Measurements from ENCODE around the gene PAX9.

Gene PAX9

DNA sequence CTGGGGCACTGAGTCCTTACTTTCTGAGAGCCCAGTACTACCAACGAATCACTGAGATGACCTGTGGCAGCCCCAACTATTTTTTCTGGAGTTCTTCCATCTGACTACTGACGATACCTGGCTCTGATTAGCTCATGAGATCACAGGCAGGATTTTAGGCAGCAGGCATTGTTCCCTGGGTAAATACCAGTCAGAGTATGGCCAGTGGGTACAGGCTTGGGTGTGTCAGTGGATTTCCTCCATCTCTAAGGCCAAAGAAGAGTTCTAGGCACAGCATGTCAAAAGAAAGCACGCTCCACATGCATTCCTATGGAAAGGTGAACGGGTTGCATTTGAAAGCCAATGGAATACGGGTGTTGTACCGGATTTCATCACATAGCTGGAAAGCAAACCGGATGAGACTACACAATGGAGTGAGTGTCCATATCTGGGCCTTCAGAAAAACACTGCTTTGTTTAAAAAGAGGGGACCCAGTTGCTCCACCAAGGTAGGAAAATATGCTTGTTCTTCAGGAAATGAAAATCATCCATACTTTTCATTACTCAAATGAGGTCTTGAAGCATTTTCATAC is 55.0 kb downstream of the PAX9 start:
- peak; percentile 69 for DNase-seq (ENCODE audit: low read depth)
- no peak overlapping the region for H3K4me3 ChIP-seq (ENCODE audit: low read length)
- TF ChIP-seq, protein P1, sequence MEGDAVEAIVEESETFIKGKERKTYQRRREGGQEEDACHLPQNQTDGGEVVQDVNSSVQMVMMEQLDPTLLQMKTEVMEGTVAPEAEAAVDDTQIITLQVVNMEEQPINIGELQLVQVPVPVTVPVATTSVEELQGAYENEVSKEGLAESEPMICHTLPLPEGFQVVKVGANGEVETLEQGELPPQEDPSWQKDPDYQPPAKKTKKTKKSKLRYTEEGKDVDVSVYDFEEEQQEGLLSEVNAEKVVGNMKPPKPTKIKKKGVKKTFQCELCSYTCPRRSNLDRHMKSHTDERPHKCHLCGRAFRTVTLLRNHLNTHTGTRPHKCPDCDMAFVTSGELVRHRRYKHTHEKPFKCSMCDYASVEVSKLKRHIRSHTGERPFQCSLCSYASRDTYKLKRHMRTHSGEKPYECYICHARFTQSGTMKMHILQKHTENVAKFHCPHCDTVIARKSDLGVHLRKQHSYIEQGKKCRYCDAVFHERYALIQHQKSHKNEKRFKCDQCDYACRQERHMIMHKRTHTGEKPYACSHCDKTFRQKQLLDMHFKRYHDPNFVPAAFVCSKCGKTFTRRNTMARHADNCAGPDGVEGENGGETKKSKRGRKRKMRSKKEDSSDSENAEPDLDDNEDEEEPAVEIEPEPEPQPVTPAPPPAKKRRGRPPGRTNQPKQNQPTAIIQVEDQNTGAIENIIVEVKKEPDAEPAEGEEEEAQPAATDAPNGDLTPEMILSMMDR (IDR thresholded peaks at IDR 0.05; ENCODE audit: insufficient read depth, low read depth, low read length, missing control alignments) = no peak

DNA sequence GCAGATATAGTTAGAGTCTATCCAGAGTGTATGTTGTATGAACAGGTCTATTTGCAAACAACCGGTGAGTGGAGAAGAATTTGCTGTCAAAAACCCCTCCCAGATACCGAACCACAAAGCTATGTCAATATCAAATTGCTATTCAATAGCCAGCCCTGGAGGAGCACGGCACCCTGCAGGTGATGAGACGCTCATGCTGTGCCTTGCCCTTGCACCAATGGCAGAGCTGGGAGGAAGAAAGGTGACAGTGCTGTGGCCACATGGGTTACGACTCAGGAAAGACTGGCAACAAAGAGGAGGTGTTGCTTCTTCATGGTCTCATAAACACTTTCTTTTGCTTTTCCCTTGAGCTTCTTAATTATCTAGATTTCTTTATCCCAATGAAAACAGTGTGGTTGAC is 55.7 kb downstream of the PAX9 start:
- no peak overlapping the region for H3K4me3 ChIP-seq (ENCODE audit: low read length)
- no peak for DNase-seq (ENCODE audit: low read depth)
- TF ChIP-seq, protein P1 (IDR thresholded peaks at IDR 0.05; ENCODE audit: insufficient read depth, low read depth, low read length, missing control alignments) = no peak

DNA sequence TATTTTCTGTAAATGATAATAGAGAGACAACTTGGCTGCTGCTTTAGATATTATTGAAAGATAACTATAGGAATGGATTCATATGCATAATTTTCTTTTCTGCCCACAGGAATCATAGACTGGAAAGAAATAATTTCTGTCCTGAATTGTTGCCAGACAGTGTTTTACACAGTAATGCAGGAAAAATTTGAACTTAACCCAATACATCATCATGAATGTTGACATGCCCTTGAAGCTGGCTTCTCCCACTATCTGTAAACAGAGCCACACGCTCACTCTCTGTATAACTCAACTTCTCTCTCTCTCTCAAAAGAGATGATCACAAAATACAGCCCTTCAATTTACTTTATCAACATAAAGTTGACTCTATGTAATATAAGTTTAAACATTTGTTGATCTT is 56.6 kb downstream of the PAX9 start:
- peak; percentile 13 for DNase-seq (ENCODE audit: low read depth)
- H3K4me3 ChIP-seq (ENCODE audit: low read length) = no peak overlapping the region
- TF ChIP-seq, protein P1 (IDR thresholded peaks at IDR 0.05; ENCODE audit: insufficient read depth, low read depth, low read length, missing control alignments) = no peak

DNA sequence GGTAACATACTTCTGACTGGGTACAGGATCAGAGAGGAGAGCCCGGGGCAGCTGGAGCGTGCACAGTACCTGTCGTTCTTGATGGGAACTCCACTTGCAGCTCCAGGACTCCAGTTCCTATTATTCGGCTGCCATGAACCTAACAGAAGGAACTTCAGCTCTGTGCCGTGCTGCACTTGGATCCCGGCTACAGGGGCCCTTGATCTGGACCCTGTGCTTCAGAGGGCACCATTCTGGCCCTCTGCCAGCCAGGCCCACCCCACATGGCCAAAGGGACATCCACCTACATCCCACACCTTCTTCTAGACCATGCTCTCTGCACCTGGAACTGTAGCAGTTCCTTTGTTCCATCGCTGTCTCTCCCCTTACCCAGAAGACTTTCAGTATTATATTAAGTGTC is 58.2 kb downstream of the PAX9 start:
- no peak overlapping the region for H3K4me3 ChIP-seq (ENCODE audit: low read length)
- TF ChIP-seq, protein P1 (IDR thresholded peaks at IDR 0.05; ENCODE audit: insufficient read depth, low read depth, low read length, missing control alignments) = no peak

DNA sequence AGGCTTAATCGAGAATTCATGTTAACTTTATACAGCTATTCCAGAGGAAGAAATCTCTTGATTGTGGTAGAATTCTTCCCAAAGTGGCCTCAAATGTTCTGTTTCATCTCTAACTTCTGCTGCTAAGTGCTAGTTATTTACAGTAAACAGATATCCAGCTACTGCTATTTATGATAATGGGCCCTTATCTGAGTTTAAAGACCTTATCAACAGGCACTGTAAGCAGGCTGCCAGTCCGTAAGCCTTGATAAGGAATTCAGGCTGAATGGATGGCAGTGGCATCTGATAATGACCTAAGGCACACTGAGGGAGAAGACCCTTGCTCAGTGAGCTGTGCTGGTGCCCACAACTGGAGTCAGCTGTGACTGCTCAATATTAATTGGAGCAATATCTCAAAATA is 59.0 kb downstream of the PAX9 start:
- TF ChIP-seq, protein P1 (IDR thresholded peaks at IDR 0.05; ENCODE audit: insufficient read depth, low read depth, low read length, missing control alignments) = no peak
- DNase-seq (ENCODE audit: low read depth) = no peak
- no peak overlapping the region for H3K4me3 ChIP-seq (ENCODE audit: low read length)

More for the DNA sequence above, 58.2 kb downstream of the PAX9 start:
- DNase-seq (ENCODE audit: low read depth) = no peak

DNA sequence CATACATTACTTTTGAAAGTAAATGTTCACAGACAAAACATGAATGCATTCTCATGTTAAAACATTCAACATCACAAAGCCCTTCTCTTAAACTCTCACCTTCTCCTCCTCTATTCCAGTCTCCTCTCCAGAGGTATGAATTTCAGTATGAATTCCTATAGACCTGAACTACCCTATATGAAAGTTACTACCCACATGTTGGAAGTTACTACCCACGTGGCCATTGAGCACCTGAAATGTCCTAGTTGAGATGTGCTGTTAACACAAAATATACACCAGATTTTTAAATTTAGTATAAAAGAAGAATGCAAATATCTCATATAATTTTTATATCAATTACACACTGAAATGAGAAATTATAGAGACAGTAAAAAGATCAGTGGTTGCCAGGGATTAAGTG is 60.2 kb downstream of the PAX9 start:
- TF ChIP-seq, protein P1 (IDR thresholded peaks at IDR 0.05; ENCODE audit: insufficient read depth, low read depth, low read length, missing control alignments) = no peak
- no peak overlapping the region for H3K4me3 ChIP-seq (ENCODE audit: low read length)
- DNase-seq (ENCODE audit: low read depth) = no peak

DNA sequence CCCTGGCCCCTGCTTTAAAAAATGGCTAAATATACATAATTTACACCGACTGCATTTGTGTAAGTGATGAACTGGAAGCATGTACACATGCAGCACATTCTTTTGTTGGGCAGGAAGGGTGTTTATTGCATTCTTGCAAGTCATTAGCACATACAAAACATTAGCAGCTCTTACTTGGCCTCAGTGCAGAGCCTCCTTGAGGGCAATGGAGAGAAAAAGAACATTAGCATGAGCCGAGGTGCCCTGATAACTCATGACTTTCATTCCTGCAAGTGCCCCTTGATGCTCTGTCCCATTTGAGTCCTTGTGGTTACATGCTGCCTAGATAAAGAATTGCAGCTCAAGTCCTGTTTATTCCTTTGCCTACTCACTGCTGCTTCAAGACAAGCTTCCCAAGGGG is 61.9 kb downstream of the PAX9 start:
- no peak overlapping the region for H3K4me3 ChIP-seq (ENCODE audit: low read length)
- TF ChIP-seq, protein P1 (IDR thresholded peaks at IDR 0.05; ENCODE audit: insufficient read depth, low read depth, low read length, missing control alignments) = no peak
- DNase-seq (ENCODE audit: low read depth) = no peak

Data from epithelial cell of esophagus (primary cell).